ENCODE measurements around the gene AP5Z1.

Gene AP5Z1

GRCh38 chr7:4808026-4808425 is 32.6 kb downstream of the AP5Z1 start:
- no peak for TF ChIP-seq CTCF (IDR thresholded peaks at IDR 0.05; ENCODE audit: low read depth, low read length)
- TF ChIP-seq EZH2phosphoT487 (IDR thresholded peaks at IDR 0.05; ENCODE audit: low read depth), result no peak
- no peak overlapping the region for H3K4me3 ChIP-seq (ENCODE audit: low read length)
- no peaks in the 10 kb centered on the region for H4K20me1 ChIP-seq (ENCODE audit: insufficient read depth, low read length)
- H3K27me3 ChIP-seq (ENCODE audit: low read depth, low read length), result no peaks in the 10 kb centered on the region
- no peaks in the 10 kb centered on the region for H3K79me2 ChIP-seq (ENCODE audit: low read length)
- no peaks in the 10 kb centered on the region for H3K4me1 ChIP-seq (ENCODE audit: low read length)
- H3K36me3 ChIP-seq (replicated peaks; ENCODE audit: low read depth, low read length), result no peaks in the 10 kb centered on the region
- no peak overlapping the region for H3K4me2 ChIP-seq (ENCODE audit: low read length)
- no peak overlapping the region for H2AFZ ChIP-seq (ENCODE audit: low read depth, low read length)
- H3K9me3 ChIP-seq (ENCODE audit: insufficient read depth, low read length), result no peaks in the 10 kb centered on the region
- H3K27ac ChIP-seq (ENCODE audit: low read length), result no peak overlapping the region
- H3K9ac ChIP-seq (ENCODE audit: low read length), result no peak overlapping the region

- H3K4me3 ChIP-seq (ENCODE audit: low read length), result no peak overlapping the region
- H3K4me2 ChIP-seq (ENCODE audit: low read length), result no peak overlapping the region
- no peaks in the 10 kb centered on the region for H4K20me1 ChIP-seq (ENCODE audit: insufficient read depth, low read length)
- no peaks in the 10 kb centered on the region for H3K9me3 ChIP-seq (ENCODE audit: insufficient read depth, low read length)
- H3K27me3 ChIP-seq (ENCODE audit: low read depth, low read length), result no peaks in the 10 kb centered on the region
- no peak for TF ChIP-seq EZH2phosphoT487 (IDR thresholded peaks at IDR 0.05; ENCODE audit: low read depth)
- TF ChIP-seq CTCF (IDR thresholded peaks at IDR 0.05; ENCODE audit: low read depth, low read length), result no peak
- no peaks in the 10 kb centered on the region for H3K79me2 ChIP-seq (ENCODE audit: low read length)
- no peaks in the 10 kb centered on the region for H3K36me3 ChIP-seq (replicated peaks; ENCODE audit: low read depth, low read length)
- no peak overlapping the region for H2AFZ ChIP-seq (ENCODE audit: low read depth, low read length)
- no peak overlapping the region for H3K9ac ChIP-seq (ENCODE audit: low read length)
- H3K4me1 ChIP-seq (ENCODE audit: low read length), result no peaks in the 10 kb centered on the region
- H3K27ac ChIP-seq (ENCODE audit: low read length), result no peak overlapping the region
These were observed 33.1 kb downstream of the AP5Z1 start for GRCh38 chr7:4808565-4808964.

- Histone ChIP-seq H3K79me2 (ENCODE audit: low read length) (no peaks in the 10 kb centered on the region), H3K4me2 (ENCODE audit: low read length) (no peak overlapping the region), H3K9me3 (ENCODE audit: insufficient read depth, low read length) (no peaks in the 10 kb centered on the region), H3K4me3 (ENCODE audit: low read length) (no peak overlapping the region), H4K20me1 (ENCODE audit: insufficient read depth, low read length) (no peaks in the 10 kb centered on the region), H3K27me3 (ENCODE audit: low read depth, low read length) (no peaks in the 10 kb centered on the region), H3K9ac (ENCODE audit: low read length) (no peak overlapping the region), H3K4me1 (ENCODE audit: low read length) (no peaks in the 10 kb centered on the region), H3K27ac (ENCODE audit: low read length) (no peak overlapping the region), H3K36me3 (replicated peaks; ENCODE audit: low read depth, low read length) (no peaks in the 10 kb centered on the region), H2AFZ (ENCODE audit: low read depth, low read length) (no peak overlapping the region)
- no peak for TF ChIP-seq EZH2phosphoT487 (IDR thresholded peaks at IDR 0.05; ENCODE audit: low read depth)
These were observed 33.7 kb downstream of the AP5Z1 start for GRCh38 chr7:4809091-4809591.

GRCh38 chr7:4809666-4810065 is 34.2 kb downstream of the AP5Z1 start:
- Histone ChIP-seq H4K20me1 (ENCODE audit: insufficient read depth, low read length) (no peaks in the 10 kb centered on the region), H3K4me1 (ENCODE audit: low read length) (no peaks in the 10 kb centered on the region), H3K4me3 (ENCODE audit: low read length) (no peak overlapping the region), H3K9ac (ENCODE audit: low read length) (no peak overlapping the region), H3K27me3 (ENCODE audit: low read depth, low read length) (no peaks in the 10 kb centered on the region), H3K36me3 (replicated peaks; ENCODE audit: low read depth, low read length) (no peaks in the 10 kb centered on the region), H3K4me2 (ENCODE audit: low read length) (no peak overlapping the region), H2AFZ (ENCODE audit: low read depth, low read length) (no peak overlapping the region), H3K27ac (ENCODE audit: low read length) (no peak overlapping the region), H3K9me3 (ENCODE audit: insufficient read depth, low read length) (no peaks in the 10 kb centered on the region), H3K79me2 (ENCODE audit: low read length) (no peaks in the 10 kb centered on the region)
- TF ChIP-seq CTCF (IDR thresholded peaks at IDR 0.05; ENCODE audit: low read depth, low read length) (no peak), EZH2phosphoT487 (IDR thresholded peaks at IDR 0.05; ENCODE audit: low read depth) (no peak)

GRCh38 chr7:4814433-4814832 is 39.0 kb downstream of the AP5Z1 start:
- Histone ChIP-seq H3K4me1 (ENCODE audit: low read length) (no peaks in the 10 kb centered on the region), H3K9me3 (ENCODE audit: insufficient read depth, low read length) (no peaks in the 10 kb centered on the region), H2AFZ (ENCODE audit: low read depth, low read length) (no peak overlapping the region), H3K4me2 (ENCODE audit: low read length) (no peak overlapping the region), H3K4me3 (ENCODE audit: low read length) (no peak overlapping the region), H3K79me2 (ENCODE audit: low read length) (no peaks in the 10 kb centered on the region), H4K20me1 (ENCODE audit: insufficient read depth, low read length) (no peaks in the 10 kb centered on the region), H3K9ac (ENCODE audit: low read length) (no peak overlapping the region), H3K27me3 (ENCODE audit: low read depth, low read length) (no peaks in the 10 kb centered on the region), H3K36me3 (replicated peaks; ENCODE audit: low read depth, low read length) (no peaks in the 10 kb centered on the region), H3K27ac (ENCODE audit: low read length) (no peak overlapping the region)
- TF ChIP-seq EZH2phosphoT487 (IDR thresholded peaks at IDR 0.05; ENCODE audit: low read depth) (no peak), CTCF (IDR thresholded peaks at IDR 0.05; ENCODE audit: low read depth, low read length) (no peak)
